BE2C (cell line): ENCODE data around the gene LRIG1.

Experiments
- DNase-seq: peaks from one replicate; pipeline ENCODE4 v3.0.0-alpha.2; 2020
- H3K27me3 ChIP-seq: fragments of 250-450 bp; sonication (Bioruptor Pico); 2 replicates; pipeline ENCODE4 v1.5.1; 2020; ENCODE audit warnings: mild to moderate bottlenecking
- H3K36me3 ChIP-seq: fragments of 250-450 bp; sonication (Bioruptor Pico); 2 replicates; pipeline ENCODE4 v1.5.1; 2020; ENCODE audit warnings: mild to moderate bottlenecking
- H3K4me1 ChIP-seq: fragments of 250-450 bp; sonication (Bioruptor Pico); 2 replicates; pipeline ENCODE4 v1.5.1; 2020
- H3K4me3 ChIP-seq: 2 replicates; pipeline ENCODE4 v1.5.1; 2011; ENCODE audit warnings: low read depth, low read length
- H3K9me3 ChIP-seq: fragments of 250-450 bp; sonication (Bioruptor Pico); 2 replicates; pipeline ENCODE4 v1.5.1; 2020
- CTCF ChIP-seq: IDR thresholded peaks from 2 replicates; pipeline ENCODE4 v1.5.1; 2012; ENCODE audit warnings: mild to moderate bottlenecking, low read depth, low read length

Gene LRIG1

GRCh38 chr3:66432041-66432766 is 68.6 kb downstream of the LRIG1 start:
- H3K36me3 ChIP-seq: no peaks in the 10 kb centered on the region
- H3K27me3 ChIP-seq: no peaks in the 10 kb centered on the region
- H3K4me3 ChIP-seq: no peak overlapping the region
- peaks cover 13% of the 10 kb centered on the region for H3K4me1 ChIP-seq
- no peaks in the 10 kb centered on the region for H3K9me3 ChIP-seq
- no peak for TF ChIP-seq CTCF
- no peak for DNase-seq

- no peaks in the 10 kb centered on the region for H3K36me3 ChIP-seq
- H3K9me3 ChIP-seq: no peaks in the 10 kb centered on the region
- no peak for DNase-seq
- H3K27me3 ChIP-seq: no peaks in the 10 kb centered on the region
- no peak overlapping the region for H3K4me3 ChIP-seq
- peaks cover 13% of the 10 kb centered on the region for H3K4me1 ChIP-seq
- TF ChIP-seq CTCF: no peak
Observed at GRCh38 chr3:66431494-66431893, 69.3 kb downstream of the LRIG1 start.

GRCh38 chr3:66430876-66431275 is 69.9 kb downstream of the LRIG1 start:
- no peaks in the 10 kb centered on the region for H3K9me3 ChIP-seq
- no peaks in the 10 kb centered on the region for H3K27me3 ChIP-seq
- peaks cover 13% of the 10 kb centered on the region for H3K4me1 ChIP-seq
- no peaks in the 10 kb centered on the region for H3K36me3 ChIP-seq
- TF ChIP-seq CTCF: no peak
- DNase-seq: no peak
- no peak overlapping the region for H3K4me3 ChIP-seq

- no peaks in the 10 kb centered on the region for H3K9me3 ChIP-seq
- H3K4me3 ChIP-seq: peak overlapping the region; percentile 23
- H3K4me1 ChIP-seq: peaks cover 13% of the 10 kb centered on the region
- peak; percentile 85 for DNase-seq
- H3K27me3 ChIP-seq: no peaks in the 10 kb centered on the region
- H3K36me3 ChIP-seq: no peaks in the 10 kb centered on the region
- TF ChIP-seq CTCF: no peak
Observed at GRCh38 chr3:66428733-66429132, 72.1 kb downstream of the LRIG1 start.

- TF ChIP-seq CTCF: no peak
- no peaks in the 10 kb centered on the region for H3K27me3 ChIP-seq
- no peaks in the 10 kb centered on the region for H3K36me3 ChIP-seq
- no peak overlapping the region; the same call in 1 of the 2 replicates for H3K4me3 ChIP-seq
- H3K9me3 ChIP-seq: no peaks in the 10 kb centered on the region
- H3K4me1 ChIP-seq: peaks cover 13% of the 10 kb centered on the region
- DNase-seq: no peak
Observed at GRCh38 chr3:66427951-66428474, 72.8 kb downstream of the LRIG1 start.

- Histone ChIP-seq H3K9me3 (no peaks in the 10 kb centered on the region; the same call in 1 of the 2 replicates), H3K4me1 (peaks cover 13% of the 10 kb centered on the region), H3K27me3 (no peaks in the 10 kb centered on the region)
Observed at GRCh38 chr3:66427352-66427751, 73.5 kb downstream of the LRIG1 start.

More at GRCh38 chr3:66427352-66427751, 73.5 kb downstream of the LRIG1 start:
- Histone ChIP-seq H3K36me3 (no peaks in the 10 kb centered on the region), H3K4me3 (no peak overlapping the region)
- no peak for TF ChIP-seq CTCF
- no peak for DNase-seq
